ENCODE measurements around the gene SCGN.
"Not testable (repeated sequence)": the region's sequence is repeated elsewhere in the genome, so short reads cannot be mapped to it uniquely, and the experiment has no call there.

SCGN gene

DNA sequence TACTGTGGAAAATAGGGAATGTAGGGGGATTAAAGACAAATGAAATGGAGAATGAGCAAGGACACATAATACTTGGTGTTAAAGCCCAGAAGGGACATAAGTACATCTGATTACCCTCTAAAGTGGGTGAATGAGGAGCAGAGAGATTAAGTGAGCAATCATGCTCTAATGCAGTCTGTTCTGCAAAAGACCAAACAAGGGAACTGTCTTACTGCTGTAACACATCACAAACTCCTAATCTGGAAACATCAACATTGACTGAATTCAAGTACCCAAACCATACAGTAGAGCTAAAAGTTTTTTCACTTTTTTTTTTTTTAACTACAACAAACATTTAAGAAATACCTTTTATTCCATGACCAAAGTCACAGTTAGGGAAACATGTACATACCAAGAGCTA is 83.2 kb downstream of the SCGN start:
- Histone ChIP-seq H3K9me3 (replicated peaks; ENCODE audit: low read length) (no peaks in the 10 kb centered on the region), H3K4me3 (ENCODE audit: low read length) (no peak overlapping the region), H3K9ac (ENCODE audit: low read depth, low read length) (no peak overlapping the region), H3K27me3 (ENCODE audit: control insufficient read depth, insufficient read depth, low read length) (no peaks in the 10 kb centered on the region), H3K4me2 (ENCODE audit: low read length) (no peak overlapping the region), H3K4me1 (ENCODE audit: control insufficient read depth, insufficient read depth, low read length) (no peaks in the 10 kb centered on the region), H3K36me3 (ENCODE audit: insufficient read depth, low read length) (no peaks in the 10 kb centered on the region)

DNA sequence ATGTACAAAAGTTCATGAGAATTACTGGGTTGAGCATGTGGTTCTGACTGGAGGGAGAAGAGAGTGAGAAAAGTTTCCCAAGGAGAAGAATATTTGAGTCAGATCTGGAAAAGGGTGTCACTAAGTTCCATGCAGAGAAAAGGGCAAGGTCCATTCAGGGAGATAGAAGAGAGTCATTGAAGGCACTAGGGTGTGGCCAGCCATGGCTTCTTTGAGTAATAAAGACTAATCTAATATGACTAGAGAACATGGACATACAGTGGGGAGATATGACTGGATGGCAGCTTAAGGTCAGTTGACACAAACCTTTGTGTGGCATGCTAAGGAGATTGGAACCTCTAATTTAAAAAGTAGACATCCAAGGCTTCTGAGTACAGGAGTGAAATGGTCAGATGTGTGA is 91.9 kb downstream of the SCGN start:
- H3K4me1 ChIP-seq (ENCODE audit: control insufficient read depth, insufficient read depth, low read length): no peaks in the 10 kb centered on the region
- no peaks in the 10 kb centered on the region for H3K36me3 ChIP-seq (ENCODE audit: insufficient read depth, low read length)
- no peak overlapping the region for H3K4me2 ChIP-seq (ENCODE audit: low read length)

GRCh38 chr6:25745836-25746235 is 93.8 kb downstream of the SCGN start:
- H3K36me3 ChIP-seq (ENCODE audit: insufficient read depth, low read length): no peaks in the 10 kb centered on the region
- H3K9me3 ChIP-seq (replicated peaks; ENCODE audit: low read length): no peaks in the 10 kb centered on the region
- H3K9ac ChIP-seq (ENCODE audit: low read depth, low read length): no peak overlapping the region
- H3K4me2 ChIP-seq (ENCODE audit: low read length): no peak overlapping the region
- no peaks in the 10 kb centered on the region for H3K27me3 ChIP-seq (ENCODE audit: control insufficient read depth, insufficient read depth, low read length)
- no peak overlapping the region for H3K4me3 ChIP-seq (ENCODE audit: low read length)
- H3K4me1 ChIP-seq (ENCODE audit: control insufficient read depth, insufficient read depth, low read length): no peaks in the 10 kb centered on the region

More for the DNA sequence above, 91.9 kb downstream of the SCGN start:
- Histone ChIP-seq H3K9me3 (replicated peaks; ENCODE audit: low read length) (no peaks in the 10 kb centered on the region), H3K27me3 (ENCODE audit: control insufficient read depth, insufficient read depth, low read length) (no peaks in the 10 kb centered on the region), H3K4me3 (ENCODE audit: low read length) (no peak overlapping the region), H3K9ac (ENCODE audit: low read depth, low read length) (no peak overlapping the region)

DNA sequence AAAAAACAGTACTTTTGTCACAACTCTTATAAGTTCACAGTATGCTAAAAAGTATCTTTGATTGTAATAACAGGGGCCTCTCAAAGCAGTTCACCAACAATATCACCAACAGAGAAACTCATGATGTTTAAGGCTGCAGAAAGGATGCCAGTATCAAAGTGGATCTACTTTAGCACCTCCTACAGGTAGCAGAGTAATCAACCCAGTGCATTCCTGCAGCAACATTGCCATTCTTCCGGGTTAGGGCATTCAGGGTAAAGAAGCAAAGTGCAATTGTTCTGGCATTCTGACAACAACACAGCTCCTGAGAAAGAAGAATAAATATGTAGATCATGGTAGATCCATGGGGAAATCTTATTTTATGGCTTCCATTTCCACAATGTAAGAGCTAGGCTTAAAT is 95.0 kb downstream of the SCGN start:
- no peaks in the 10 kb centered on the region for H3K9me3 ChIP-seq (replicated peaks; ENCODE audit: low read length)
- no peak overlapping the region for H3K4me2 ChIP-seq (ENCODE audit: low read length)
- H3K4me1 ChIP-seq (ENCODE audit: control insufficient read depth, insufficient read depth, low read length): no peaks in the 10 kb centered on the region
- H3K36me3 ChIP-seq (ENCODE audit: insufficient read depth, low read length): no peaks in the 10 kb centered on the region
- H3K9ac ChIP-seq (ENCODE audit: low read depth, low read length): no peak overlapping the region
- no peaks in the 10 kb centered on the region for H3K27me3 ChIP-seq (ENCODE audit: control insufficient read depth, insufficient read depth, low read length)
- H3K4me3 ChIP-seq (ENCODE audit: low read length): no peak overlapping the region

DNA sequence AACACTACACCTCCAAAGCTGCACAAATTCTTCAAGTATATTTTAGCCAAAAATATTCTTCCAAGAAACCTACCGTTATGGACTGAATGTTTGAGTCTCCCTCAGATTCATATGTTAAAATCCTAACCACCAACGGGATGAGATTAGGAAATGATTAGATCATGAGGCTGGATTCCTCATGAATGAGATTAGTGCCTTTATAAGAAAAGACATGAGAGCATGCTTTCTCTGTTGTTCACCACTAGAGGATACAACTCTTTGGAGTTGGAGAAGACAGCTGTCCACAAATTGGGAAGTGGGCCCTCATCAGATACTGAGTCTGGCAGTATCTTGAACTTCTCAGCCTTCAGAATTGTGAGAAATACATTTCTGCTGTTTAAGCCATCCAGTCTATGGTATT is 95.5 kb downstream of the SCGN start:
- H3K36me3 ChIP-seq (ENCODE audit: insufficient read depth, low read length): no peaks in the 10 kb centered on the region
- H3K9me3 ChIP-seq (replicated peaks; ENCODE audit: low read length): no peaks in the 10 kb centered on the region
- no peak overlapping the region for H3K9ac ChIP-seq (ENCODE audit: low read depth, low read length)
- no peaks in the 10 kb centered on the region for H3K4me1 ChIP-seq (ENCODE audit: control insufficient read depth, insufficient read depth, low read length)
- H3K4me3 ChIP-seq (ENCODE audit: low read length): no peak overlapping the region
- no peak overlapping the region for H3K4me2 ChIP-seq (ENCODE audit: low read length)
- no peaks in the 10 kb centered on the region for H3K27me3 ChIP-seq (ENCODE audit: control insufficient read depth, insufficient read depth, low read length)

- no peak overlapping the region for H3K4me2 ChIP-seq (ENCODE audit: low read length)
- H3K9ac ChIP-seq (ENCODE audit: low read depth, low read length): no peak overlapping the region
- no peaks in the 10 kb centered on the region for H3K36me3 ChIP-seq (ENCODE audit: insufficient read depth, low read length)
- no peaks in the 10 kb centered on the region for H3K27me3 ChIP-seq (ENCODE audit: control insufficient read depth, insufficient read depth, low read length)
- no peaks in the 10 kb centered on the region for H3K4me1 ChIP-seq (ENCODE audit: control insufficient read depth, insufficient read depth, low read length)
- no peaks in the 10 kb centered on the region for H3K9me3 ChIP-seq (replicated peaks; ENCODE audit: low read length)
- no peak overlapping the region for H3K4me3 ChIP-seq (ENCODE audit: low read length)
Measured at GRCh38 chr6:25748049-25748448, 96.0 kb downstream of the SCGN start.

- H3K4me3 ChIP-seq (ENCODE audit: low read length); H3K4me2 ChIP-seq (ENCODE audit: low read length); H3K9ac ChIP-seq (ENCODE audit: low read depth, low read length); H3K4me1 ChIP-seq (ENCODE audit: control insufficient read depth, insufficient read depth, low read length); H3K9me3 ChIP-seq (replicated peaks; ENCODE audit: low read length); H3K27me3 ChIP-seq (ENCODE audit: control insufficient read depth, insufficient read depth, low read length); H3K36me3 ChIP-seq (ENCODE audit: insufficient read depth, low read length): not testable (repeated sequence)
Measured at GRCh38 chr6:25748601-25749517, 96.8 kb downstream of the SCGN start.

DNA sequence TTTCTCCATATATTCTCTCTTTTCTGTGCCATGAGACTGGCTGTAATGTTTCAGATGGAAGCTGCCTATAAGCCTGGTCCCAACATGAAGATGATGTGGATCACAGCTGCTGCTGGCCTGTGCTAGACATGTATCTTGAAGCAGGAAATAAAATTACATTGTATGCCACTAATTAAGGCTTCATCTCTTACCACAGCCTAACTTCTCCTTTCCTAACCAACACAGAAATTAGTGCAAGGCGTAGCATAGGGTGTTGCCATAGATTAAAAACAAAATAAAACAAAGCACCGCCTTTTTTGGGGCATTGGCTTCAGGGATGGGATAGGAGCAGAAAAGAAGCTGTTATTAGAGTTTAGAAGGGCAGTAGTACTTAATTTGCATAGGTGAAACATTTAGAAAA is 97.8 kb downstream of the SCGN start:
- no peaks in the 10 kb centered on the region for H3K4me1 ChIP-seq (ENCODE audit: control insufficient read depth, insufficient read depth, low read length)
- no peaks in the 10 kb centered on the region for H3K9me3 ChIP-seq (replicated peaks; ENCODE audit: low read length)
- no peak overlapping the region for H3K4me2 ChIP-seq (ENCODE audit: low read length)
- no peak overlapping the region for H3K4me3 ChIP-seq (ENCODE audit: low read length)
- H3K36me3 ChIP-seq (ENCODE audit: insufficient read depth, low read length): no peaks in the 10 kb centered on the region
- no peaks in the 10 kb centered on the region for H3K27me3 ChIP-seq (ENCODE audit: control insufficient read depth, insufficient read depth, low read length)
- no peak overlapping the region for H3K9ac ChIP-seq (ENCODE audit: low read depth, low read length)

GRCh38 chr6:25750906-25751305 is 98.9 kb downstream of the SCGN start:
- no peak overlapping the region for H3K4me2 ChIP-seq (ENCODE audit: low read length)
- H3K9me3 ChIP-seq (replicated peaks; ENCODE audit: low read length): no peaks in the 10 kb centered on the region

More at GRCh38 chr6:25750906-25751305, 98.9 kb downstream of the SCGN start:
- H3K4me3 ChIP-seq (ENCODE audit: low read length): no peak overlapping the region
- H3K36me3 ChIP-seq (ENCODE audit: insufficient read depth, low read length): no peaks in the 10 kb centered on the region
- H3K9ac ChIP-seq (ENCODE audit: low read depth, low read length): no peak overlapping the region
- H3K4me1 ChIP-seq (ENCODE audit: control insufficient read depth, insufficient read depth, low read length): no peaks in the 10 kb centered on the region
- peaks cover 5% of the 10 kb centered on the region for H3K27me3 ChIP-seq (ENCODE audit: control insufficient read depth, insufficient read depth, low read length)

Measured in skeletal muscle satellite cell (primary cell).